Measurements from ENCODE around the gene CADM1.

CADM1 gene

GRCh38 chr11:115444542-115444941 is 59.7 kb downstream of the CADM1 start:
- DNase-seq (ENCODE audit: low read depth), result no peak

- no peak for DNase-seq (ENCODE audit: low read depth)
Measured at GRCh38 chr11:115439969-115440540, 64.2 kb downstream of the CADM1 start.

GRCh38 chr11:115439385-115439784 is 64.8 kb downstream of the CADM1 start:
- DNase-seq (ENCODE audit: low read depth), result no peak

- no peak for DNase-seq (ENCODE audit: low read depth)
Measured at GRCh38 chr11:115437902-115438575, 66.2 kb downstream of the CADM1 start.

- no peak for DNase-seq (ENCODE audit: low read depth)
Measured at GRCh38 chr11:115430345-115430744, 73.9 kb downstream of the CADM1 start.

- DNase-seq (ENCODE audit: low read depth), result no peak
Measured at GRCh38 chr11:115428306-115428705, 75.9 kb downstream of the CADM1 start.

- DNase-seq (ENCODE audit: low read depth), result no peak
Measured at GRCh38 chr11:115425816-115426215, 78.4 kb downstream of the CADM1 start.

- no peak for DNase-seq (ENCODE audit: low read depth)
Measured at GRCh38 chr11:115425250-115425649, 79.0 kb downstream of the CADM1 start.

GRCh38 chr11:115423728-115424459 is 80.3 kb downstream of the CADM1 start:
- DNase-seq (ENCODE audit: low read depth), result no peak

GRCh38 chr11:115421992-115422689 is 82.1 kb downstream of the CADM1 start:
- DNase-seq (ENCODE audit: low read depth), result no peak

- no peak for DNase-seq (ENCODE audit: low read depth)
Measured at GRCh38 chr11:115421352-115421991, 82.7 kb downstream of the CADM1 start.

- no peak for DNase-seq (ENCODE audit: low read depth)
Measured at GRCh38 chr11:115420505-115420904, 83.7 kb downstream of the CADM1 start.

- no peak for DNase-seq (ENCODE audit: low read depth)
Measured at GRCh38 chr11:115418626-115419025, 85.6 kb downstream of the CADM1 start.

GRCh38 chr11:115418081-115418480 is 86.1 kb downstream of the CADM1 start:
- no peak for DNase-seq (ENCODE audit: low read depth)

- no peak for DNase-seq (ENCODE audit: low read depth)
Measured at GRCh38 chr11:115411120-115411519, 93.1 kb downstream of the CADM1 start.

GRCh38 chr11:115409691-115410220 is 94.5 kb downstream of the CADM1 start:
- DNase-seq (ENCODE audit: low read depth), result no peak

- DNase-seq (ENCODE audit: low read depth), result no peak
Measured at GRCh38 chr11:115409116-115409670, 95.0 kb downstream of the CADM1 start.

GRCh38 chr11:115408036-115408921 is 95.9 kb downstream of the CADM1 start:
- DNase-seq (ENCODE audit: low read depth), result no peak

- DNase-seq (ENCODE audit: low read depth), result no peak
Measured at GRCh38 chr11:115407496-115407895, 96.7 kb downstream of the CADM1 start.

GRCh38 chr11:115406404-115406803 is 97.8 kb downstream of the CADM1 start:
- DNase-seq (ENCODE audit: low read depth), result no peak
